Activated CD8-positive, alpha-beta memory T cell treated with anti-CD3 and anti-CD28 coated beads for 36 hours (primary cell): Measurements from ENCODE around the gene SLC29A3. TPM values are rescaled to one million over a fixed set of nuclear protein-coding genes. Genes with fewer than 3 reads are reported as not detected.

Experiments
- CTCF ChIA-PET: fragments of 350-600 bp; sonication (Branson Sonifier 250); formaldehyde crosslinking; loops from one replicate; lab custom pipeline; 2021; ENCODE audit warnings: antibody characterized with exemption; lab: Charles Lee
- POLR2A ChIA-PET: fragments of 350-600 bp; sonication (Branson Sonifier 250); formaldehyde crosslinking; loops from one replicate; lab custom pipeline; 2021; ENCODE audit warnings: antibody characterized with exemption; lab: Charles Lee
- total RNA-seq, 2 experiments: library from RNA; stranded (reverse); gene quantifications; one replicate each; pipeline ENCODE4 v1.2.3, GENCODE V29; 2021

The SLC29A3 gene
- total RNA-seq, 2 experiments from 2014 or later: 5.8 to 7.0 TPM

DNA sequence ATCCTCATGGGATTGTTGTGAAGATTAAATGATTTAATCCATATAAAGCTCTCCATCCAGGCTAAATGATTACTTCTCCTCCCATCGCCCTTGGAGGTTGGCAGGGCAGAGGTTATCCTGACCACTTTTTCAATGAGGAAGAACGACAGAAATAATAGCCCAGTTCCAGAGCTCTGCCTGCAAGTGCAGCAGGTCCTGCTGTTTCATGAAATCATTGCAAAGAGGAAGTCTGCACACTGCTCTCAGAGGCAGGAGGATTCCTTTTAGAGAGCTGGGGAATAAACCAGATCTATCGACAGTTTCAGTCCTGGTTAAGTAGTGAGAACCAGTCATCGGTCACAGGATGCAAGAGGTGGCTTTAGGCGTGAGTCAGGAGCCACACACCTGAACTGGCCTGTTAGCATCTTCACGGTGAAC lies 52.7 kb downstream of the SLC29A3 start:
- ChIA-PET POLR2A (no interaction called here), CTCF (interaction anchor here (1.0 to 1.6 kb wide), 2 partner anchors 12 to 52 kb away, joined by 3 to 4 read pairs; partner anchors contain the start of gene SLC29A3)

- ChIA-PET POLR2A (no interaction called here), CTCF (interaction anchor here (0.6 to 1.7 kb wide), 3 partner anchors 9 to 264 kb away, joined by 3 to 5 read pairs (median 4); no protein-coding TSS in a partner anchor)
Observed at GRCh38 chr10:71372882-71373495, 53.9 kb downstream of the SLC29A3 start.

- CTCF ChIA-PET: interaction anchor here (1.2 kb wide), 1 partner anchor 10 kb away, joined by 3 read pairs; no protein-coding TSS in a partner anchor
Observed at GRCh38 chr10:71374481-71375233, 55.6 kb downstream of the SLC29A3 start.

GRCh38 chr10:71375952-71376351 lies 56.9 kb downstream of the SLC29A3 start:
- ChIA-PET POLR2A (no interaction called here), CTCF (interaction anchor here (0.9 to 1.5 kb wide), 6 partner anchors 9 to 332 kb away, joined by 3 to 4 read pairs (median 3); no protein-coding TSS in a partner anchor)

More at GRCh38 chr10:71374481-71375233, 55.6 kb downstream of the SLC29A3 start:
- POLR2A ChIA-PET: interaction anchor here (0.6 kb wide), 1 partner anchor 159 kb away, joined by 4 read pairs; no protein-coding TSS in a partner anchor

DNA sequence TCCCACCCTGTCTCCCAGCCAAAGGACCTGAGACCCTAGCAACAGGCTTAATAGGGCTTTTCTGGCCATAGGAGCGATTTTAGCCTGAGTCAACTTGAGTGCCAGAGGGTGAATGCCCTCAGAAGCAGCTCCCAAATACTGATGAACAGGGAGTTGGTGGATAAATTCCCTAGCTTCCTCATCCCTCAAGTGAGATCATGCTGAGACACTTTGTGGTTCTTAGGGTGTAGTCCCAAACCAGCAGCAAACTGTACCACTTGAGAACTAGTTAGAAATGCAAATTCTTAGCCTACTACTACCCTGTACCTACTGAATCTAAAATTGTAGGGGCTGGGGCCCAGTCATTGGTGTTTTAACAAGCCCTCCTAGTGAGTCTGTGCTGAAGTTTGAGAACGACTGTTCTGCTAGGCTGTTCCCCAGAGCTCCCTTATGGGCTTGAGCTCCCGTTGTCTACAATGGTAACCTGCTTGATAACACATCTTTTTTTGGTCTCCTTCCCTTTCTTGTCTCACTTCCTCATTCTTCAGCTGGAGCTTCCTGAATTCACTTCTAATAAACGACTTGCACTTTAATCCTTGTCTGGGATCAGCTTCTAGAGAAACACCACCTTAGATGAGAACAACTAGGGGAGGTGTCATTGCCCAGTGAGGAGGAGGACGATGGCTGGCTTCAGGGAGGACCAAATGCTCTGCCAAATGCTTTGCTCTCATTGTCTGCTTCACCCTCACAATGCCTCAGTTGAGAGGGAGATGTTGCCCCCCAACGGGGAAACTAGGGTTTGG lies 59.5 kb downstream of the SLC29A3 start:
- ChIA-PET POLR2A (interaction anchor here (0.6 kb wide), 1 partner anchor 154 kb away, joined by 5 read pairs; no protein-coding TSS in a partner anchor), CTCF (interaction anchor here (1.1 kb wide), 1 partner anchor 18 kb away, joined by 3 read pairs; the partner anchor contains the start of gene CDH23)

- CTCF ChIA-PET: no interaction called here
Observed at GRCh38 chr10:71379118-71379766, 60.2 kb downstream of the SLC29A3 start.

DNA sequence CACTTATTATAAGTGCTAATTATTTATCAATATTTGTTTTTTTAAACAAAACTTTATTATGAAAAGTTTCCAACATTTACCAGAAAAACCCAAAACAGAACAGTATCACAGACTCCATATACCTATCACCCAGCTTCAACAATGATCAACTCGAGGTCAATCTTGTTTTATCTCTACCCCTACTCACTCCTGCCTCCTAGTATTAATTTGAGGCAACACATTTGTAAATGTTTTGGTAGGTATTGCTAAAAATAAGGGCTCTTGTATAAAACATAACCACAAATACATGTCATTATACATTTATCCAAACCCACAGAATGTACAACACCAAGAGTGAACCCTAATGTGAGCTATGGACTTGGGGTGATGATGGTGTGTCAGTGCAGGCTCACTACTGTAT lies 61.8 kb downstream of the SLC29A3 start:
- ChIA-PET POLR2A (no interaction called here), CTCF (interaction anchor here (1.1 to 2.4 kb wide), 4 partner anchors 10 to 189 kb away, joined by 3 to 6 read pairs (median 3); no protein-coding TSS in a partner anchor)

More at GRCh38 chr10:71379118-71379766, 60.2 kb downstream of the SLC29A3 start:
- POLR2A ChIA-PET: interaction anchor here (0.6 kb wide), 1 partner anchor 153 kb away, joined by 5 read pairs; no protein-coding TSS in a partner anchor

GRCh38 chr10:71381611-71382010 lies 62.6 kb downstream of the SLC29A3 start:
- ChIA-PET POLR2A (no interaction called here), CTCF (interaction anchor here (1.1 to 2.4 kb wide), 5 partner anchors 9 to 189 kb away, joined by 3 to 6 read pairs (median 4); no protein-coding TSS in a partner anchor)

DNA sequence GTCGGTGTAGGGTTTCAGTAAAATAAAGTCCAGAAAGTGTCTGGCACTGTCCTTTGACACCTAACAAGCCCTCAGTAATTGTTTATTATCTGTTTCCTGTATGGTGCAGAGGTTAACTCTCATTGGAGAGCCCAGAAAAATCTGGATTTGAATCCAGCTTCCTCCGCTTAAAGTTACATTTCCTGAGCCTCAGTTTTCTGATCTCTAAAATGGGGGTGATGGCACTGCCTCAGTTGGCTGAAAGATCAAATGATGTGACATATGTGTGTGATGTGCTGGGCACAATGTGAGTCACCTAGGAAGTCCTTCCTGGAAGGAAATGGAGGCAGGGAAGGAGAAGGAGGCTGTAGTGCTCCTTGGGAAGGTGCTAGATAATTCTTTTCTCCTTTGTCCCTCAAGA lies 63.0 kb downstream of the SLC29A3 start:
- ChIA-PET CTCF (interaction anchor here (1.1 to 2.4 kb wide), 5 partner anchors 9 to 188 kb away, joined by 3 to 6 read pairs (median 4); no protein-coding TSS in a partner anchor), POLR2A (no interaction called here)

DNA sequence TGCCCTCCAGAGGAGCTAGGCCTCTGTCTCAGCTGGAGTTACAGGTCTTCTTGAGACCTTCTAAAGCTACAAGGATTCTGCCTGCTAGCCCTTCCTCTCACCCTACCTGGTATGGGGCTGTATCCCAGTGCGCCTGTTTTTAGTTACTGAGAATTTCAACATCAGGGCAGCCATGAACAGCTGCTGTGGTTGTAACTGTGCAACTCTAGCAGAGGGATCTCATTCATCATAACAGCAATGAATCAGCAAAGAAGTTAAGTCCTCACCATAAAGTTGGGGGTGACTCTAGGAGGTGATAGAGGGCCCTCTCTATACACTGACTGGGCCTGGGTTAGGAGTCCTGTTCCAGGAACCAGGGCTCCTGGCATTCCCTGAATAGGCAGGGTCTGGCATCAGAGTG lies 63.7 kb downstream of the SLC29A3 start:
- CTCF ChIA-PET: interaction anchor here (1.1 to 1.4 kb wide), 2 partner anchors 10 to 16 kb away, joined by 4 to 5 read pairs; no protein-coding TSS in a partner anchor
- POLR2A ChIA-PET: interaction anchor here (0.6 kb wide), 1 partner anchor 12 kb away, joined by 3 read pairs; no protein-coding TSS in a partner anchor

GRCh38 chr10:71383972-71384687 lies 65.1 kb downstream of the SLC29A3 start:
- POLR2A ChIA-PET: no interaction called here
- CTCF ChIA-PET: interaction anchor here (0.7 to 2.3 kb wide), 19 partner anchors 8 to 512 kb away, joined by 3 to 16 read pairs (median 4); no protein-coding TSS in a partner anchor

DNA sequence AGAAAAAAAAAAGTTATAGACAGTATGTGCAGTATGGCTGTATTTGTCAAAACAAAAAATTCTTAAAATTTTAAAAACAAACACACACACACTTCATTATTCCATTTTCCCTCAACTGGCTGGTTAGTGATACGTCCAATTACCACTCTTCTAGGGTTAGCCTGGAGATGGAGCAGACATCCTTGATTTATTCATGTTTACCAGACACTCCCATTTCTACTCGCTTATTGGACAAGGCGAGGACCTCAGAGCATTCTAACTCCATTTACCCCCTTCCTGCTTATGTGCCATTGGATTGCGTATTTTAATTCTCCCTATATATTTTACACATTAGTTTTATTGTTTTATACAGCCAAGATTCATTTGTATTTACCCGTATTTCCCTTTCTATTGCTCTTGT lies 69.1 kb downstream of the SLC29A3 start:
- CTCF ChIA-PET: no interaction called here
- POLR2A ChIA-PET: interaction anchor here (0.6 kb wide), 1 partner anchor 56 kb away, joined by 3 read pairs; no protein-coding TSS in a partner anchor

DNA sequence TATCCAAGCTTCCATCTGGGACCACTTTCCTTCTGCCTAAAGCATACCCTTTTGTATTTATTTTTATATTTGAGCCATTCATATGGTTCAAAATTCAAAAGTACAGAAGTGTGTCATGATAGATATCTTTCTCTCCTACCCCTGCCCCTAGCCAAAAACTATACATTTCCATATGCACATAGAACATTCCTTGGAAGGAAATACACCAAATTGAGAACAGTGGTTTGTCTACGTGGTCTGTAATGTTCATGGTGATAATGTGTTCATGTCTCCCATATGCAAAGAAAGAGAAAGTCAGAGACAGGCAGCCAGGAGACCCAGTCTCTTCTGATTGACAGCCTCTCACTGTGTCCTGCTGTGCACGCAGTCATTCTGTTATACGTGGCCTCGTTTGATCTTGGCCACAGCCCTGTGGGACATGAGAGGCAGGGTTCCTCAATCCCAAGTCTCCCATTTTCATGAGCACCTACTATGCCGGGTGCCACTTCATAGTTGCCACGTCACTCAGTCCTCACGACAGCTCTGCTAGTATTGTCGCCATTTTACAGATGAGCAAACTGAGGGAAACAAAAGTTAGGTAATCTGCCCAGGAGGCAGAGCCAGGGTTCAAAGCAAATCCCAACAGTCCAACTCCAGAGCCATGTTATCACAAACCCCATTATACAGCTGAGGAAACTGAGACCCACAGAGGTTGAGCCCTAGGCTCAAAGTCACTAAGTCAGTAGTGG lies 69.7 kb downstream of the SLC29A3 start:
- POLR2A ChIA-PET: interaction anchor here (0.6 kb wide), 1 partner anchor 57 kb away, joined by 3 read pairs; no protein-coding TSS in a partner anchor
- CTCF ChIA-PET: no interaction called here

GRCh38 chr10:71389768-71390460 lies 70.9 kb downstream of the SLC29A3 start:
- ChIA-PET CTCF (interaction anchor here (0.9 kb wide), 1 partner anchor 8 kb away, joined by 3 read pairs; no protein-coding TSS in a partner anchor), POLR2A (no interaction called here)

- CTCF ChIA-PET: interaction anchor here (0.9 kb wide), 1 partner anchor 9 kb away, joined by 3 read pairs; no protein-coding TSS in a partner anchor
- POLR2A ChIA-PET: no interaction called here
Observed at GRCh38 chr10:71390461-71390835, 71.4 kb downstream of the SLC29A3 start.
